HG03439 (cell line): Measurements from ENCODE around the gene SCYGR4.
"Not testable (repeated sequence)": the region's sequence is repeated elsewhere in the genome, so short reads cannot be mapped to it uniquely, and the experiment has no call there.

ENCODE experiments used
- ATAC-seq: cut with Tn5 transposase; IDR thresholded peaks from one replicate; pipeline ENCODE4 v1.9.1; 2021; ENCODE audit warnings: mild to moderate bottlenecking, moderate library complexity; ENCODE audit not compliant: unreplicated experiment

The SCYGR4 gene

GRCh38 chr2:227617316-227618230 is at the start of gene SCYGR4:
Gene SCYGR4, plus strand, starts transcription at chr2:227617498. Its CDS starts 0 bp downstream, at chr2:227617498.
- no peak for ATAC-seq

GRCh38 chr2:227568852-227569169 is 48.5 kb upstream of the SCYGR4 start:
- no peak for ATAC-seq

- ATAC-seq, result no peak
Observed at GRCh38 chr2:227570615-227571014, 46.7 kb upstream of the SCYGR4 start.

- ATAC-seq, result no peak
Observed at GRCh38 chr2:227576110-227576509, 41.2 kb upstream of the SCYGR4 start.

- ATAC-seq, result no peak
Observed at GRCh38 chr2:227576812-227577211, 40.5 kb upstream of the SCYGR4 start.

- ATAC-seq, result no peak
Observed at GRCh38 chr2:227577555-227577954, 39.7 kb upstream of the SCYGR4 start.

- no peak for ATAC-seq
Observed at GRCh38 chr2:227578642-227579041, 38.7 kb upstream of the SCYGR4 start.

GRCh38 chr2:227579791-227580190 is 37.5 kb upstream of the SCYGR4 start:
- ATAC-seq, result no peak

- ATAC-seq, result no peak
Observed at GRCh38 chr2:227582369-227582768, 34.9 kb upstream of the SCYGR4 start.

- no peak for ATAC-seq
Observed at GRCh38 chr2:227592694-227593387, 24.5 kb upstream of the SCYGR4 start.

GRCh38 chr2:227595797-227596196 is 21.5 kb upstream of the SCYGR4 start:
- ATAC-seq, result no peak

- ATAC-seq, result no peak
Observed at GRCh38 chr2:227597036-227597435, 20.3 kb upstream of the SCYGR4 start.

GRCh38 chr2:227597998-227598397 is 19.3 kb upstream of the SCYGR4 start:
- ATAC-seq, result no peak

- ATAC-seq, result not testable (repeated sequence)
Observed at GRCh38 chr2:227598835-227599503, 18.3 kb upstream of the SCYGR4 start, which contains the start of gene SCYGR2. Gene SCYGR2, plus strand, starts transcription at chr2:227598893. Its CDS starts 0 bp downstream, at chr2:227598893.

GRCh38 chr2:227602358-227602757 is 14.9 kb upstream of the SCYGR4 start:
- no peak for ATAC-seq

- no peak for ATAC-seq
Observed at GRCh38 chr2:227606476-227606875, 10.8 kb upstream of the SCYGR4 start.

- ATAC-seq, result no peak
Observed at GRCh38 chr2:227607941-227608340, 9.4 kb upstream of the SCYGR4 start.

GRCh38 chr2:227608561-227609338 is 8.5 kb upstream of the SCYGR4 start:
- ATAC-seq, result peak; percentile 57

GRCh38 chr2:227610123-227610522 is 7.2 kb upstream of the SCYGR4 start:
- no peak for ATAC-seq

GRCh38 chr2:227612546-227613271 is 4.6 kb upstream of the SCYGR4 start:
- no peak for ATAC-seq
